Measurements from ENCODE around the gene ACSM4. TPM values are rescaled to one million over a fixed set of nuclear protein-coding genes. Genes with fewer than 3 reads are reported as not detected.

Gene ACSM4
- total and polyA plus RNA-seq, 9 of the 15 experiments (the other 6 are each of a cell fraction or from before 2014, with no cell fraction given): not detected

GRCh38 chr12:7293670-7294069 lies 10.2 kb upstream of the ACSM4 start (continued):
- TF ChIP-seq ZNF639 (CRISPR knock-in tag; conservative IDR thresholded peaks at IDR 0.05 in 1 of 2, IDR thresholded peaks at IDR 0.05 in 1 of 2) (no peak), CCNT2 (IDR thresholded peaks at IDR 0.05; ENCODE audit: borderline replicate concordance, extremely low read depth, insufficient read length, low read depth, low read length) (peak; percentile 36), POLR2AphosphoS2 (IDR thresholded peaks at IDR 0.05; ENCODE audit: low read length) (no peak), BRD9 (IDR thresholded peaks at IDR 0.05; ENCODE audit: low read depth, partially characterized antibody) (peak; percentile 58), FOXK2 (conservative IDR thresholded peaks at IDR 0.05 in 1 of 2, IDR thresholded peaks at IDR 0.05 in 1 of 2; ENCODE audit: low read depth in 2 of 2) (no peak), RBM25 (IDR thresholded peaks at IDR 0.05; ENCODE audit: low read depth, low read length, severe bottlenecking) (peak; percentile 26), SRSF1 (IDR thresholded peaks at IDR 0.05; ENCODE audit: low read depth, low read length) (no peak), CEBPB (tag; IDR thresholded peaks at IDR 0.05) (peak; percentile 66), MTA3 (IDR thresholded peaks at IDR 0.05; ENCODE audit: borderline replicate concordance) (no peak; the same call in 1 of the 2 replicates), NRF1 (conservative IDR thresholded peaks at IDR 0.05 in 1 of 2, IDR thresholded peaks at IDR 0.05 in 1 of 2) (no peak; a peak in 2 of 4 replicates), KLF1 (tag; IDR thresholded peaks at IDR 0.05) (no peak), ETS1 (conservative IDR thresholded peaks at IDR 0.05; ENCODE audit: control insufficient read depth, low read depth, low read length) (no peak), RAD51 (IDR thresholded peaks at IDR 0.05; ENCODE audit: borderline replicate concordance, low read depth) (no peak), MTA2 (IDR thresholded peaks at IDR 0.05; ENCODE audit: low read depth) (peak; percentile 91), SAFB2 (IDR thresholded peaks at IDR 0.05; ENCODE audit: borderline replicate concordance, low read depth, low read length, severe bottlenecking) (no peak), CLOCK (CRISPR knock-in tag; IDR thresholded peaks at IDR 0.05; ENCODE audit: borderline replicate concordance) (no peak), BRF1 (IDR thresholded peaks at IDR 0.05; ENCODE audit: borderline replicate concordance, extremely low read depth, insufficient read length) (no peak), VEZF1 (CRISPR knock-in tag; IDR thresholded peaks at IDR 0.05) (0 out of 2 replicates have a peak, but pooled peaks have one; percentile 17), SMAD4 (CRISPR knock-in tag; conservative IDR thresholded peaks at IDR 0.05) (peak; percentile 39; the same call in 1 of the 2 replicates)
